ENCODE measurements around the gene MEIKIN.

DNA sequence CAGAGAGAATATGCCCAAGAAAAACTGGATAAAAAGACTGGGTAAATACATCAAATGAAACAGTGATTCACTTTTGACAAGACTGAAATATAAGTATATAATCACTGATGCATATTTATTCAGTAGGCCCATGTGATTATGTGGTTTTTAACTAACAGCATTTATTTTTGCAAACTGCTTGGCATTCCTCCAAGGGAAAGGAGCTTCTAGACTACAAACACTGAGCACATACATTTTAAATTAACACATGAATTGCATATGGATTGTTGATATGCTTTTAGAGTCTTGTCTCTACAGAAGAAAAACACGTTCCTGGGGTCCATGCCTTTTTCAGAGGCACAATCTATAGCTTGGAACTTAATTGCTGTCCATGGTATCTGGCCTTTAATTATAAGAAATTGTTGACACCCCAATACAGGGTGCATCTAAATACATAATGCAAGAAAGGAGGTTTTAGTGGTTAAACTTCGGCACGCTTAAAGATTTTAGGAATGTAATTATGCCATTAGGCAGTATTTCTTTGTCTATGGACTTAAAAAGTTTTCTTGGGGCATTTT lies 6.9 kb upstream of the MEIKIN start:
- TF ChIP-seq TARDBP (IDR thresholded peaks at IDR 0.05) = no peak
- TF ChIP-seq PKNOX1 (IDR thresholded peaks at IDR 0.05) = no peak
- no peak for TF ChIP-seq ELF4 (IDR thresholded peaks at IDR 0.05)
- no peak for TF ChIP-seq NFRKB (IDR thresholded peaks at IDR 0.05)
- no peak for TF ChIP-seq SP1 (IDR thresholded peaks at IDR 0.05)
- no peak for TF ChIP-seq BHLHE40 (IDR thresholded peaks at IDR 0.05; ENCODE audit: borderline replicate concordance)
- TF ChIP-seq FOXK2 (IDR thresholded peaks at IDR 0.05) = no peak
- no peak for TF ChIP-seq FOXA1 (IDR thresholded peaks at IDR 0.05)
- no peak for TF ChIP-seq ARNT (IDR thresholded peaks at IDR 0.05)
- TF ChIP-seq FOXM1 (IDR thresholded peaks at IDR 0.05; ENCODE audit: borderline replicate concordance) = no peak

All from HEK293T (cell line).